Measurements from ENCODE around the gene ARID4B.

DNA sequence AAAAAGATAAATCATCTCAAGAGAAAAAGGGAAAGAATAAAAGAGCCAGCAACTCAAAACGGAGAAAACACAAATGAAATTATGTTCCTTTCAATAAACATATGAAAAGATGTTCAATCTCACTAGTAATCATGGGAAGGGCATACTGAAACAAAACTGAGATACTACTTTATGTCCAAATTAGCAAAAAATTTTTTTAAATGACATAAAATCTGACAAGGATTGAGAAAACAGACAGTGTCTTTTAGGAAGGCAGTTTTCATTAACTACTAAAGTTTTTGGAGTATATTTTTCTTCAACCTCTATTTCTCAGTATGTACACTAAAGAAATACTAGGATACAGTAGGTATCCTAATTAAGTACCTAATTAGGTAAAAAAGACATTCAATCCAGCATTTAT lies 73.3 kb downstream of the ARID4B start:
- TF ChIP-seq, protein P1, sequence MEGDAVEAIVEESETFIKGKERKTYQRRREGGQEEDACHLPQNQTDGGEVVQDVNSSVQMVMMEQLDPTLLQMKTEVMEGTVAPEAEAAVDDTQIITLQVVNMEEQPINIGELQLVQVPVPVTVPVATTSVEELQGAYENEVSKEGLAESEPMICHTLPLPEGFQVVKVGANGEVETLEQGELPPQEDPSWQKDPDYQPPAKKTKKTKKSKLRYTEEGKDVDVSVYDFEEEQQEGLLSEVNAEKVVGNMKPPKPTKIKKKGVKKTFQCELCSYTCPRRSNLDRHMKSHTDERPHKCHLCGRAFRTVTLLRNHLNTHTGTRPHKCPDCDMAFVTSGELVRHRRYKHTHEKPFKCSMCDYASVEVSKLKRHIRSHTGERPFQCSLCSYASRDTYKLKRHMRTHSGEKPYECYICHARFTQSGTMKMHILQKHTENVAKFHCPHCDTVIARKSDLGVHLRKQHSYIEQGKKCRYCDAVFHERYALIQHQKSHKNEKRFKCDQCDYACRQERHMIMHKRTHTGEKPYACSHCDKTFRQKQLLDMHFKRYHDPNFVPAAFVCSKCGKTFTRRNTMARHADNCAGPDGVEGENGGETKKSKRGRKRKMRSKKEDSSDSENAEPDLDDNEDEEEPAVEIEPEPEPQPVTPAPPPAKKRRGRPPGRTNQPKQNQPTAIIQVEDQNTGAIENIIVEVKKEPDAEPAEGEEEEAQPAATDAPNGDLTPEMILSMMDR (conservative IDR thresholded peaks at IDR 0.05; ENCODE audit: low read depth, low read length), result no peak
- TF ChIP-seq EZH2phosphoT487 (IDR thresholded peaks at IDR 0.05; ENCODE audit: borderline replicate concordance, low read length) (no peak), EZH2 (IDR thresholded peaks at IDR 0.05; ENCODE audit: low read length, unreplicated experiment) (no peak)
